ENCODE data around the gene MRPL1. TPM values are rescaled to one million over a fixed set of nuclear protein-coding genes. Genes with fewer than 3 reads are reported as not detected.
A peak's percentile ranks its signal among the peaks of the same experiment; 100 is the strongest.
"Not testable (repeated sequence)": the region's sequence is repeated elsewhere in the genome, so short reads cannot be mapped to it uniquely, and the experiment has no call there.

The MRPL1 gene
- total and polyA plus RNA-seq, 4 donors, result 19.6 to 45.2 (median 26.5) TPM

- Histone ChIP-seq H3K4me1 (ENCODE audit: control insufficient read depth in 1 of 2, insufficient read depth in 2 of 2, low read length in 2 of 2) (no peaks in the 10 kb centered on the region), H3K36me3 (ENCODE audit: control insufficient read depth in 1 of 2, insufficient read depth in 2 of 2, low read length in 1 of 2) (peaks cover 0 to 3% of the 10 kb centered on the region in 2 donors), H3K27me3 (ENCODE audit: control insufficient read depth in 1 of 2, insufficient read depth in 2 of 2, low read length in 1 of 2) (no peaks in the 10 kb centered on the region), H3K9me3 (ENCODE audit: control insufficient read depth, low read length) (peaks cover 1% of the 10 kb centered on the region), H3K27ac (ENCODE audit: low read depth in 1 of 2, low read length in 2 of 2) (no peak overlapping the region), H3K4me3 (ENCODE audit: low read length in 2 of 2) (no peak overlapping the region)
- ATAC-seq (ENCODE audit: low FRiP score) (no peak), DNase-seq (no peak)
- intact Hi-C loops (cut with DNase I), result no loop called here
- WGBS, 2 donors, result 98 to 100% methylated on average over 1 of the region's 1 CpG
Measured at GRCh38 chr4:77938560-77938959, 75.9 kb downstream of the MRPL1 start.

- 95 to 98% methylated on average over 10 of the region's 10 CpGs for WGBS, 2 donors
- H3K4me3 ChIP-seq (ENCODE audit: low read length in 2 of 2); ATAC-seq (ENCODE audit: low FRiP score); H3K27ac ChIP-seq (ENCODE audit: low read depth in 1 of 2, low read length in 2 of 2); intact Hi-C loops (cut with DNase I); H3K36me3 ChIP-seq (ENCODE audit: control insufficient read depth in 1 of 2, insufficient read depth in 2 of 2, low read length in 1 of 2); H3K4me1 ChIP-seq (ENCODE audit: control insufficient read depth in 1 of 2, insufficient read depth in 2 of 2, low read length in 2 of 2); H3K9me3 ChIP-seq (ENCODE audit: control insufficient read depth, low read length); DNase-seq; H3K27me3 ChIP-seq (ENCODE audit: control insufficient read depth in 1 of 2, insufficient read depth in 2 of 2, low read length in 1 of 2): not testable (repeated sequence)
Measured at GRCh38 chr4:77945929-77946328, 83.3 kb downstream of the MRPL1 start.

GRCh38 chr4:77950203-77950602, 87.6 kb downstream of the MRPL1 start:
- intact Hi-C loops (cut with DNase I), result loop anchor here in 1 of 2 donors (10.0 kb wide), 1 partner anchor 575 kb away; no protein-coding TSS in a partner anchor
- no peak overlapping the region for H3K27ac ChIP-seq (ENCODE audit: low read depth in 1 of 2, low read length in 2 of 2)
- 97 to 100% methylated on average over 1 of the region's 1 CpG for WGBS, 2 donors
- no peak overlapping the region for H3K4me3 ChIP-seq (ENCODE audit: low read length in 2 of 2)
- no peaks in the 10 kb centered on the region for H3K27me3 ChIP-seq (ENCODE audit: control insufficient read depth in 1 of 2, insufficient read depth in 2 of 2, low read length in 1 of 2)
- no peaks in the 10 kb centered on the region for H3K4me1 ChIP-seq (ENCODE audit: control insufficient read depth in 1 of 2, insufficient read depth in 2 of 2, low read length in 2 of 2)
- no peaks in the 10 kb centered on the region for H3K36me3 ChIP-seq (ENCODE audit: control insufficient read depth in 1 of 2, insufficient read depth in 2 of 2, low read length in 1 of 2)
- ATAC-seq (ENCODE audit: low FRiP score) (no peak), DNase-seq (no peak)
- no peaks in the 10 kb centered on the region for H3K9me3 ChIP-seq (ENCODE audit: control insufficient read depth, low read length)

GRCh38 chr4:77952457-77952856, 89.8 kb downstream of the MRPL1 start:
- Histone ChIP-seq H3K4me3 (ENCODE audit: low read length in 2 of 2) (no peak overlapping the region), H3K9me3 (ENCODE audit: control insufficient read depth, low read length) (no peaks in the 10 kb centered on the region), H3K36me3 (ENCODE audit: control insufficient read depth in 1 of 2, insufficient read depth in 2 of 2, low read length in 1 of 2) (no peaks in the 10 kb centered on the region), H3K27ac (ENCODE audit: low read depth in 1 of 2, low read length in 2 of 2) (no peak overlapping the region), H3K4me1 (ENCODE audit: control insufficient read depth in 1 of 2, insufficient read depth in 2 of 2, low read length in 2 of 2) (no peaks in the 10 kb centered on the region), H3K27me3 (ENCODE audit: control insufficient read depth in 1 of 2, insufficient read depth in 2 of 2, low read length in 1 of 2) (no peaks in the 10 kb centered on the region)
- intact Hi-C loops (cut with DNase I), result loop anchor here in 1 of 2 donors (10.0 kb wide), 1 partner anchor 572 kb away; no protein-coding TSS in a partner anchor
- WGBS, 2 donors, result 76 to 81% methylated on average over 5 of the region's 5 CpGs
- ATAC-seq (ENCODE audit: low FRiP score) (no peak), DNase-seq (no peak)

GRCh38 chr4:77954690-77955089, 92.1 kb downstream of the MRPL1 start:
- Histone ChIP-seq H3K9me3 (ENCODE audit: control insufficient read depth, low read length) (no peaks in the 10 kb centered on the region), H3K27ac (ENCODE audit: low read depth in 1 of 2, low read length in 2 of 2) (no peak overlapping the region), H3K4me3 (ENCODE audit: low read length in 2 of 2) (no peak overlapping the region), H3K27me3 (ENCODE audit: control insufficient read depth in 1 of 2, insufficient read depth in 2 of 2, low read length in 1 of 2) (no peaks in the 10 kb centered on the region), H3K4me1 (ENCODE audit: control insufficient read depth in 1 of 2, insufficient read depth in 2 of 2, low read length in 2 of 2) (no peaks in the 10 kb centered on the region), H3K36me3 (ENCODE audit: control insufficient read depth in 1 of 2, insufficient read depth in 2 of 2, low read length in 1 of 2) (no peaks in the 10 kb centered on the region)
- DNase-seq (no peak), ATAC-seq (ENCODE audit: low FRiP score) (no peak)
- intact Hi-C loops (cut with DNase I), result loop anchor here in 1 of 2 donors (10.0 kb wide), 1 partner anchor 570 kb away; no protein-coding TSS in a partner anchor
- WGBS, 2 donors, result 93 to 95% methylated on average over 3 of the region's 3 CpGs

GRCh38 chr4:77956917-77957316, 94.3 kb downstream of the MRPL1 start:
- Histone ChIP-seq H3K4me3 (ENCODE audit: low read length in 2 of 2) (no peak overlapping the region), H3K9me3 (ENCODE audit: control insufficient read depth, low read length) (no peaks in the 10 kb centered on the region), H3K27me3 (ENCODE audit: control insufficient read depth in 1 of 2, insufficient read depth in 2 of 2, low read length in 1 of 2) (no peaks in the 10 kb centered on the region), H3K27ac (ENCODE audit: low read depth in 1 of 2, low read length in 2 of 2) (no peak overlapping the region), H3K36me3 (ENCODE audit: control insufficient read depth in 1 of 2, insufficient read depth in 2 of 2, low read length in 1 of 2) (no peaks in the 10 kb centered on the region), H3K4me1 (ENCODE audit: control insufficient read depth in 1 of 2, insufficient read depth in 2 of 2, low read length in 2 of 2) (no peaks in the 10 kb centered on the region)
- intact Hi-C loops (cut with DNase I), result loop anchor here in 1 of 2 donors (10.0 kb wide), 1 partner anchor 568 kb away; no protein-coding TSS in a partner anchor
- ATAC-seq (ENCODE audit: low FRiP score) (no peak), DNase-seq (no peak)
- 85 to 87% methylated on average over 5 of the region's 5 CpGs for WGBS, 2 donors

GRCh38 chr4:77958897-77959296, 96.3 kb downstream of the MRPL1 start:
- ATAC-seq (ENCODE audit: low FRiP score) (no peak), DNase-seq (no peak)
- Histone ChIP-seq H3K36me3 (ENCODE audit: control insufficient read depth in 1 of 2, insufficient read depth in 2 of 2, low read length in 1 of 2) (no peaks in the 10 kb centered on the region), H3K27me3 (ENCODE audit: control insufficient read depth in 1 of 2, insufficient read depth in 2 of 2, low read length in 1 of 2) (no peaks in the 10 kb centered on the region), H3K27ac (ENCODE audit: low read depth in 1 of 2, low read length in 2 of 2) (no peak overlapping the region), H3K9me3 (ENCODE audit: control insufficient read depth, low read length) (no peaks in the 10 kb centered on the region), H3K4me1 (ENCODE audit: control insufficient read depth in 1 of 2, insufficient read depth in 2 of 2, low read length in 2 of 2) (no peaks in the 10 kb centered on the region), H3K4me3 (ENCODE audit: low read length in 2 of 2) (no peak overlapping the region)
- 74 to 81% methylated on average over 2 of the region's 2 CpGs for WGBS, 2 donors
- intact Hi-C loops (cut with DNase I), result loop anchor here in 1 of 2 donors (10.0 kb wide), 1 partner anchor 566 kb away; no protein-coding TSS in a partner anchor

- Histone ChIP-seq H3K27ac (ENCODE audit: low read depth in 1 of 2, low read length in 2 of 2) (no peak overlapping the region), H3K4me3 (ENCODE audit: low read length in 2 of 2) (peak overlapping the region; percentile 3 to 26), H3K9me3 (ENCODE audit: control insufficient read depth, low read length) (no peaks in the 10 kb centered on the region), H3K4me1 (ENCODE audit: control insufficient read depth in 1 of 2, insufficient read depth in 2 of 2, low read length in 2 of 2) (no peaks in the 10 kb centered on the region), H3K36me3 (ENCODE audit: control insufficient read depth in 1 of 2, insufficient read depth in 2 of 2, low read length in 1 of 2) (no peaks in the 10 kb centered on the region), H3K27me3 (ENCODE audit: control insufficient read depth in 1 of 2, insufficient read depth in 2 of 2, low read length in 1 of 2) (no peaks in the 10 kb centered on the region)
- WGBS, 2 donors, result 36 to 38% methylated on average over 6 of the region's 6 CpGs
- DNase-seq, result no peak
- ATAC-seq (ENCODE audit: low FRiP score), result peak; percentile 56
- intact Hi-C loops (cut with DNase I), result loop anchor here (10.0 kb wide), 2 partner anchors 555 to 565 kb away; no protein-coding TSS in a partner anchor
Measured at GRCh38 chr4:77959566-77960338, 97.1 kb downstream of the MRPL1 start.

GRCh38 chr4:77960367-77960766, 97.7 kb downstream of the MRPL1 start:
- peak overlapping the region in 1 of 2 donors; percentile 26 for H3K4me3 ChIP-seq (ENCODE audit: low read length in 2 of 2)
- no peaks in the 10 kb centered on the region for H3K27me3 ChIP-seq (ENCODE audit: control insufficient read depth in 1 of 2, insufficient read depth in 2 of 2, low read length in 1 of 2)
- intact Hi-C loops (cut with DNase I), result loop anchor here in 1 of 2 donors (10.0 kb wide), 1 partner anchor 554 kb away; no protein-coding TSS in a partner anchor
- no peak overlapping the region for H3K27ac ChIP-seq (ENCODE audit: low read depth in 1 of 2, low read length in 2 of 2)
- no peaks in the 10 kb centered on the region for H3K9me3 ChIP-seq (ENCODE audit: control insufficient read depth, low read length)
- no peaks in the 10 kb centered on the region for H3K4me1 ChIP-seq (ENCODE audit: control insufficient read depth in 1 of 2, insufficient read depth in 2 of 2, low read length in 2 of 2)
- ATAC-seq (ENCODE audit: low FRiP score), result no peak
- WGBS, 2 donors, result 83% methylated on average over 5 of the region's 5 CpGs
- DNase-seq, result no peak
- H3K36me3 ChIP-seq (ENCODE audit: control insufficient read depth in 1 of 2, insufficient read depth in 2 of 2, low read length in 1 of 2), result no peaks in the 10 kb centered on the region
